ENCODE data around the gene TBC1D19. TPM values are rescaled to one million over a fixed set of nuclear protein-coding genes. Genes with fewer than 3 reads are reported as not detected.

Gene TBC1D19
- total and polyA plus RNA-seq, 9 of the 15 experiments (the other 6 are each of a cell fraction or from before 2014, with no cell fraction given) = 0.73 to 5.6 (median 3.7) TPM

GRCh38 chr4:26802790-26803189, 218.9 kb downstream of the TBC1D19 start (continued):
- no peak for TF ChIP-seq ZBTB5 (IDR thresholded peaks at IDR 0.05)
- no peak for TF ChIP-seq MCM3 (IDR thresholded peaks at IDR 0.05)

- Histone ChIP-seq H3K27me3 (ENCODE audit: control insufficient read depth in 2 of 2, insufficient read depth in 2 of 2, low read length in 2 of 2) (no peaks in the 10 kb centered on the region), H3K9ac (ENCODE audit: insufficient read depth in 1 of 2, low read depth in 2 of 2, low read length in 2 of 2) (no peak overlapping the region), H3K27ac (ENCODE audit: extremely low read depth, low read depth, low read length) (no peak overlapping the region), H3K79me2 (ENCODE audit: control insufficient read depth, insufficient read depth, low read length) (no peaks in the 10 kb centered on the region), H4K20me1 (replicated peaks; ENCODE audit: control insufficient read depth, insufficient read depth, low read length) (no peaks in the 10 kb centered on the region; the same call in 1 of the 2 replicates), H3K4me1 (replicated peaks in 1 of 2; ENCODE audit: control insufficient read depth in 2 of 2, insufficient read depth in 2 of 2, low read length in 2 of 2) (peaks cover 0 to 4% of the 10 kb centered on the region in 2 experiments; a peak in 3 of 5 replicates), H3K4me3 (no peak overlapping the region), H2AFZ (ENCODE audit: low read depth, low read length) (peak overlapping the region; percentile 51; the same call in 1 of the 2 replicates), H3K4me2 (ENCODE audit: insufficient read depth, low read length) (no peak overlapping the region), H3K36me3 (ENCODE audit: control insufficient read depth, insufficient read depth, low read length) (no peaks in the 10 kb centered on the region), H3K9me1 (ENCODE audit: control insufficient read depth, insufficient read depth, low read length) (no peaks in the 10 kb centered on the region), H3K9me3 (replicated peaks; ENCODE audit: control insufficient read depth, insufficient read depth, low read depth, low read length) (no peaks in the 10 kb centered on the region)
- CTCF ChIA-PET (ENCODE audit: low intra/inter-chr PET ratio) = no interaction called here
- 25% methylated on average over 9 of the region's 9 CpGs for whole genome bisulfite sequencing (ENCODE audit: insufficient coverage, low coverage, missing lambda C conversion rate)
- in situ Hi-C loops (cut with MboI) = no loop called here
- no peak for TF ChIP-seq ZKSCAN3 (CRISPR knock-in tag; IDR thresholded peaks at IDR 0.05)
- TF ChIP-seq GTF2B (IDR thresholded peaks at IDR 0.05; ENCODE audit: extremely low read depth, insufficient read length) = no peak
- no peak for TF ChIP-seq ZNF766 (CRISPR knock-in tag; conservative IDR thresholded peaks at IDR 0.05)
- no peak for TF ChIP-seq CREB5 (CRISPR knock-in tag; IDR thresholded peaks at IDR 0.05)
- no peak for TF ChIP-seq ZNF311 (CRISPR knock-in tag; IDR thresholded peaks at IDR 0.05)
- TF ChIP-seq ELK3 (CRISPR knock-in tag; IDR thresholded peaks at IDR 0.05) = no peak
- no TSS peak for BruUV-seq (replicated peaks)
- ATAC-seq = no peak
- no peak for FAIRE-seq
- POLR2A ChIA-PET = no interaction called here
- DNase-seq (ENCODE audit: extremely low read depth in 1 of 4, low spot score in 3 of 4) = no peak
- intact Hi-C loops (cut with micrococcal nuclease) = no loop called here
Observed at GRCh38 chr4:26803211-26803861, 219.5 kb downstream of the TBC1D19 start.
